Mesenteric fat pad (tissue), 1 donor: ENCODE data around the gene PLIN3. TPM values are rescaled to one million over a fixed set of nuclear protein-coding genes. Genes with fewer than 3 reads are reported as not detected.

ENCODE experiments used
- total RNA-seq: library from RNA; stranded (reverse); fragmentation: NEBNext Ultra II Directional; extraction: Animal tissue kit (Norgen Biotek cat#: 25700); gene quantifications from one replicate; pipeline ENCODE4 v1.2.1, GENCODE V29; 2021
- donor health status: DM: yes; HTN: yes; CAD: no.

PLIN3 gene
- total RNA-seq, 1 donor from 2014 or later: 95.7 TPM

Other genes starting within 250 kb of the PLIN3 start
- gene TNFAIP8L1, start 228.2 kb downstream of the PLIN3 start, total RNA-seq: 6.9 TPM
- gene MYDGF, start 197.3 kb downstream of the PLIN3 start, total RNA-seq: 98.5 TPM
- gene DPP9, start 143.8 kb downstream of the PLIN3 start, total RNA-seq: 54.8 TPM
- 10.9 TPM for gene FEM1A, start 75.9 kb downstream of the PLIN3 start, total RNA-seq
- gene TICAM1, start 36.0 kb downstream of the PLIN3 start, total RNA-seq: 13.6 TPM
- gene ARRDC5, start 35.2 kb upstream of the PLIN3 start, total RNA-seq: 0.67 TPM
- 0.67 TPM for gene UHRF1, start 41.8 kb upstream of the PLIN3 start, total RNA-seq
- gene KDM4B, start 101.4 kb upstream of the PLIN3 start, total RNA-seq: 46.1 TPM